GM10266 (cell line): Measurements from ENCODE around the gene SPTBN1.

Source experiments
- DNase-seq: peaks from one replicate; pipeline ENCODE4 v3.0.0; 2012; ENCODE audit errors: extremely low spot score
- TF ChIP-seq, protein P1 (sequence below): IDR thresholded peaks from 2 replicates; pipeline ENCODE4 v1.5.1; 2012; ENCODE audit warnings: mild to moderate bottlenecking, low read depth; ENCODE audit not compliant: control insufficient read depth, insufficient read depth; ENCODE audit errors: missing control alignments

SPTBN1 gene

DNA sequence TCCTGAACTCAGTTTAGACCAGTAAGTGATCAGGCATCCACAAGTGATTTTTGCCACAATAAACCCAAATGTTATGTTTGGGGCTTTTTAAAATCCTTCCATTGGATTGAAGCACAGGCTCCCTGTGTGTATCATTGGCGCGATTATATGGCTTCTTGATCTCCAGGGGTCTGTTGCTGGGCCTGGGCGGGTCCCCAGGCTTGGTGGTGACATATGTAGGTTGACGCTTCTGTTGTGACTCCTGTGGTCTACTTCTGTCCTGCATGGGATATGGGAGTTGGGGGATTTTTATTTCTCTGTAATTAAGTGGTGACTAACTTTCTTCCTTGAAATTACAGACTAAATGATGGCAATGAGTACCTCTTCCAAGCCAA, 211.1 kb downstream of the SPTBN1 start:
- TF ChIP-seq, protein P1, sequence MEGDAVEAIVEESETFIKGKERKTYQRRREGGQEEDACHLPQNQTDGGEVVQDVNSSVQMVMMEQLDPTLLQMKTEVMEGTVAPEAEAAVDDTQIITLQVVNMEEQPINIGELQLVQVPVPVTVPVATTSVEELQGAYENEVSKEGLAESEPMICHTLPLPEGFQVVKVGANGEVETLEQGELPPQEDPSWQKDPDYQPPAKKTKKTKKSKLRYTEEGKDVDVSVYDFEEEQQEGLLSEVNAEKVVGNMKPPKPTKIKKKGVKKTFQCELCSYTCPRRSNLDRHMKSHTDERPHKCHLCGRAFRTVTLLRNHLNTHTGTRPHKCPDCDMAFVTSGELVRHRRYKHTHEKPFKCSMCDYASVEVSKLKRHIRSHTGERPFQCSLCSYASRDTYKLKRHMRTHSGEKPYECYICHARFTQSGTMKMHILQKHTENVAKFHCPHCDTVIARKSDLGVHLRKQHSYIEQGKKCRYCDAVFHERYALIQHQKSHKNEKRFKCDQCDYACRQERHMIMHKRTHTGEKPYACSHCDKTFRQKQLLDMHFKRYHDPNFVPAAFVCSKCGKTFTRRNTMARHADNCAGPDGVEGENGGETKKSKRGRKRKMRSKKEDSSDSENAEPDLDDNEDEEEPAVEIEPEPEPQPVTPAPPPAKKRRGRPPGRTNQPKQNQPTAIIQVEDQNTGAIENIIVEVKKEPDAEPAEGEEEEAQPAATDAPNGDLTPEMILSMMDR, result no peak
- no peak for DNase-seq

GRCh38 chr2:54667726-54668650, 211.9 kb downstream of the SPTBN1 start:
- DNase-seq, result no peak
- TF ChIP-seq, protein P1, result no peak

- TF ChIP-seq, protein P1, result no peak
- DNase-seq, result no peak
Measured at GRCh38 chr2:54668711-54669110, 212.6 kb downstream of the SPTBN1 start.

DNA sequence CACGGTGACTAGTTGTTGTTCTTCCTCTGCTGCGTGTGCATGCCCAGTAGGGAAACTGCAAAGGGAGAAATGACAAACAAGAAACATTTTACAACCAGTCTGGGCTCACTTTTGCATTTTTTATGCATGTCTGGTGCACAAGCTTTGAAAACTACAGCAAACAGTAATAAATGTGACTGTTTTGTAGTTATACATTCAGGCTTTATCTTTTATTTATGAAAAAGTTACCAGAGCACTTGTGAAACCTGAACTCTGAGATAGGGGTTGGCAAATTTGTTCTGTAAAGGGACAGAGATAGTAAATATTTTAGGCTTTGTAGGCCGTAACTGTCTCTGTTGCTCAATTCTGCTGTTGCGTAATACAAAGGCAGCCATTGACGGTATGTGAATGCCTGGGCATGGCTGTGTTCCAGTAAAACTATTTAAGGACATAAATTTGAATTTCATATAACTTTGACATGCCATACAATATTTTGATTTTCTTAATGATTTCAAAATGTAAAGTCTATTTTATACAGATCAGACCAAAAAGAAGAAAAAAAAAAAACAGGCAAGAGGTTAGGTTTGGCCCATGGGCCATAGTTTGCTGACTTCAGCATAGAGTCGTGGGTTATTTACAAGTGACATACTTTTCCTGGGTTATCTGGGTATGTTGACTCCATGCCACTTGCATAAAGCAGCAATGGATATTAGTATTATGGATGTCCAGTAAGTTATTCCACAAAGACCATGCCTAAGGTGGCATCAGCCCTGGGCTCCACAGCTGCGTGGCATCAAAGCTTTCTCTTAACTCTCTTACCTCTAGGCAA, 213.8 kb downstream of the SPTBN1 start:
- no peak for DNase-seq
- TF ChIP-seq, protein P1, result no peak

GRCh38 chr2:54670485-54671009, 214.4 kb downstream of the SPTBN1 start:
- TF ChIP-seq, protein P1, result no peak

DNA sequence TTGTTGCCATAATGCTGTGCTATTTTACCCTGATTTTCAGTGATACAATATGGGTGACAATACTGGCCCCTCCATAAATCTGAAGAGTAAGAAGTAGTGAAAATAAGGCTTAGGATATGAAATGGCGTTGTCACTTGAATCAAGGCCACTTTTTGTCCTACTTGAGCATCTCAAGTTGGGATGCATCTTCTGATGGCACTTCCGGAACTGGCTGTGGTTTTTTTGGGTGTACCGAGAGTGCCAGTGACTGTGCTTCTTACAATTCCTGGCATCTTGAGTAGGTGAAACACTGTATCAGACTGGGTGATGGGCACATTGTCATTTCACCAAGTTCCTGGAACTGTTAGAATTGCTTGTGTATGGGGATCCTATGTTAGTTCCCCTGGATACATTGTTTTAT, 214.9 kb downstream of the SPTBN1 start:
- no peak for DNase-seq
- TF ChIP-seq, protein P1, result no peak

More at GRCh38 chr2:54670485-54671009, 214.4 kb downstream of the SPTBN1 start:
- DNase-seq, result no peak
